B cell (primary cell): ENCODE measurements around the gene KRTAP20-4.

Experiments used
- EZH2 ChIP-seq: IDR thresholded peaks from 2 replicates; pipeline ENCODE4 v1.6.1; 2012; ENCODE audit warnings: borderline replicate concordance, low read depth, mild to moderate bottlenecking, moderate library complexity, low read length; ENCODE audit not compliant: insufficient read depth, poor library complexity, severe bottlenecking
- TF ChIP-seq, protein P1 (sequence below): fragments of 200-600 bp; IDR thresholded peaks from one replicate; pipeline ENCODE4 v1.8.0; 2022; ENCODE audit warnings: antibody characterized with exemption, mild to moderate bottlenecking

DNA sequence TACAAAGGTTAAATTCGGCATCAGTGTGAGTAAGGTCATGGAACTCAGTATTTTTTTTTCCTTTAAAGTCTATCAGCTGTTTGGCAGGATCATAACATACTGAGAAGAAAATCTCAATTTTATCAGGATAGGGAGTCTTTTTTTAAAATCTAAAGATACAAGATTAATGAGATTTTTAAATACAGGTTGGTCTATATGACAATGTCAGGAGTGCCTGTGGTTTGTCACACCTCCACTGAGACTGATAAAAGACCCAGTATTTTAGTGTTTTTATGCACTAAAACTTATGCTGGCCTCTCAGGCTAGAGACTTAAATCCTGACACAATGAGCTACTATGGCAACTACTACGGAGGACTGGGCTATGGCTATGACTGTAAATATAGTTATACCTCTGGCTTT lies 22.1 kb downstream of the KRTAP20-4 start, which contains the start of gene KRTAP20-3:
- TF ChIP-seq, protein P1, sequence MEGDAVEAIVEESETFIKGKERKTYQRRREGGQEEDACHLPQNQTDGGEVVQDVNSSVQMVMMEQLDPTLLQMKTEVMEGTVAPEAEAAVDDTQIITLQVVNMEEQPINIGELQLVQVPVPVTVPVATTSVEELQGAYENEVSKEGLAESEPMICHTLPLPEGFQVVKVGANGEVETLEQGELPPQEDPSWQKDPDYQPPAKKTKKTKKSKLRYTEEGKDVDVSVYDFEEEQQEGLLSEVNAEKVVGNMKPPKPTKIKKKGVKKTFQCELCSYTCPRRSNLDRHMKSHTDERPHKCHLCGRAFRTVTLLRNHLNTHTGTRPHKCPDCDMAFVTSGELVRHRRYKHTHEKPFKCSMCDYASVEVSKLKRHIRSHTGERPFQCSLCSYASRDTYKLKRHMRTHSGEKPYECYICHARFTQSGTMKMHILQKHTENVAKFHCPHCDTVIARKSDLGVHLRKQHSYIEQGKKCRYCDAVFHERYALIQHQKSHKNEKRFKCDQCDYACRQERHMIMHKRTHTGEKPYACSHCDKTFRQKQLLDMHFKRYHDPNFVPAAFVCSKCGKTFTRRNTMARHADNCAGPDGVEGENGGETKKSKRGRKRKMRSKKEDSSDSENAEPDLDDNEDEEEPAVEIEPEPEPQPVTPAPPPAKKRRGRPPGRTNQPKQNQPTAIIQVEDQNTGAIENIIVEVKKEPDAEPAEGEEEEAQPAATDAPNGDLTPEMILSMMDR: no peak
- TF ChIP-seq EZH2: no peak
